HG02798 (cell line): ENCODE results near the gene TXK.
A peak's percentile ranks its signal among the peaks of the same experiment; 100 is the strongest.

Source experiments
- ATAC-seq: cut with Tn5 transposase; IDR thresholded peaks from one replicate; pipeline ENCODE4 v1.9.1; 2021; ENCODE audit warnings: mild to moderate bottlenecking; ENCODE audit not compliant: unreplicated experiment, poor library complexity

The TXK gene

DNA sequence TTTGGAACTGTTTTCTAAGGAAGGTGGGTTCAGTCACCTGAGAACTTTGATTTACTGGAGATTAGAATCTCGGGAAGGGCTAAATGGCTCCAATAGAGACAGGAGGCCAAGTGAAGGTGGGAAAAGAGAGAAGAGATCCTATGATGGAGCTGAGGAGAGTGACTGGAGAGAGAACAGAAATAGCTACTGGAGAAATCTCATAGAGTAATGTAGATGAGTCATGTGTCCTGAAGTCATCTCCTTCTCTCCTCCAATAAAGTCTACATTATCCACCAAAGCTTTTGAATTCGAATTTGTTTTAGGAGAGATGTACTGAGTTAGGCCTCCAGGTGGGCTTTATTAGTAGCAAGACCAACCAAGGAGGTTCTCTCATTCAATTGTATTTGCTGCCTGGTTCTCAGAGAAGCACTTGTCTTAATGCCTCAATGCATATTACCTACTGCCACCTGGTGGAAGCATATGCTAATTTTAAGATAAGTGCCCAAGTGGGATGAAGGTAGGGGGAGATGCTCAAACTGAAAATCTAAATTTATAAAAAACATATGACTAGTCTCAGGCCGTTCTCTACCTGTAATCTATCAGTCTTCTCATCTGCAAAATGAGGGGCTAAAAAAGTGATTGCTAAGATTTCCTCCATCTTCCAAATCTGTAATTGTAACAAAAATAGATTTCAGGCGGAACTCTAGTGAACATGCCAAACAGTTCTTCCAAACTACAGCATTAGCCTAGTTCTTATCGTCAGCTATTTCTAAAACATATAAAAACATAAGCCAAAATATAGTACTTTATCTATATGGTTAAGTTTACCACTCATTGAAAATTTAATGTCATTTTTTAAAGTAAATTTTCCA lies 24.4 kb downstream of the TXK start:
- peak; percentile 71 for ATAC-seq

DNA sequence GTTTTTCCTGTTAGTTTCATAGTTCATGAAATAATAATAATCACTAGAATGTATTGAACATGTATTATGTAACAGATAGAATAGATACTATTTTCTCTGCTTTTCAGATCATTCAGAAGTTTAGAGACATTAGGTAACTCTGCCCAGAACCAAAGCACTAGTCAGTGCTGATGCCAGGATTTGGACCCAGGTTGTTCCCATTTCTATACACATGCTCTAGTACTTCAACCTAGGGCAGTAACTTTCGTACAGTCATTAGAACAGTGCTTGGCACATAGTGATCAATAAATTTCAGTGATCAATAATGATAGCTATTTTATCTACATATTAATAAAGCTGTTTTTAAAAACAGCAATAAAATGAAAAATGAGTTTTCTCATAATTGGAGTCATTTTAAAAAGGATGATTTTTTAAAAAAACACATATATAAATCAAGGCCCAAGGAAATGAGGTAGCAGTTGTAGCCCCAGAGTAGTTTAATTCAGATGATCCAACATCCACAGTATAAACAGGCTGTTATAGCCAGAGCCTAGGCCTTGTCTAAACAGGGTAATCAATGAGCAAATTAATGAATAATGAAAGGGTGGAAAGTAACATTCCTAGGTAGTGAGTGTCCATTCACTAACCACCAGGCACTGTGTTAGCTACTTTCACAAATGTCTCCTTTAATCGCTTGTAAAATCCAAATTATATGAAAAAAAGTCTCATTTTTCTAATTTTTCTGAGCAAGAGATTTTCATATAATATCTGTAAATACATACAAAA lies 25.6 kb downstream of the TXK start:
- ATAC-seq, result no peak

DNA sequence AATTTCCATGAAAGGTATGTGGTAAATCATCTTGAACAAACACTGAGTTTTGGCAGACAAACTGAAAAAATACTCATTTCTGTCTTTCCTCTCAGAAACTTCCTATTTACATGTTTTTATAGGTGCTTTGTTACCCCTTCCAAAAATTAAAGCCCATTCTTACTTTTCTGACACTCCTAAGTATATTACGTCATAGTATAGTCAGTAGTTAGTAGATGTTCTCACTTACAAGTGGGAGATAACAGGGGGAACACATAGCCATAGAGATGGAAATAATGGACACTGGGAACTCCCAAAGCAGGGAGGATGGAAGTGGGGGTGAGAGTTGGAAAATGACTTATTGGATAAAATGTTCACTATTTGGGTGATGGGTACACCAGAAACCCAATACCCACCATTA lies 28.8 kb downstream of the TXK start:
- no peak for ATAC-seq

DNA sequence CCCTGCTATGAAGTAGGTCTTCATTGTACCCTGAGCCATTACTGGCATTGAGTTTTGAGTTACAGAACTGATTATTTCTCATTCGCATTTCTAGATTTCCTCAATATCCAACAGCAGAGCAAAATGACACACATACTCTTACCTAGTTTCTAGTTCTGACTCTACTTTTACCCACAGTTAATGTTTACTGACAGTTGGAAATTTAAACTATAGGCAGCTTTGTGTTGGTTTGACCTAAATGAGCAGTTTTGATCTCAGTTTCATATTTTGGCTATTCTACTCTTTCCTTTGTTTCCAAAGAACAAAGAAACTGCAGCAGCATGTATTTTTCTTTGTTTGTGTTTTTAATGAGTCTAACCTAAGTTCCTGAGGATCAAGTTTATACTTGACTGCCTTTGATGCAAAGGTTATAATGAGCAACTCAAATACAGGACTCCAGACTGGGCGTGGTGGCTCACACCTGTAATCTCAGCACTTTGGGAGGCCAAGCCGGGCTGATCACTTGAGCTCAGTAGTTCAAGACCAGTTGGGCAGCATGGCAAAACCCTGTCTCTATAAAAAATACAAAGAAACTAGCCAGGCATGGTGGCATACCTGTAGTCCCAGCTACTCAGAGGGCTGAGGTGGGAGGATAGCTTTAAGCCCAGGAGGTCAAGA lies 30.4 kb downstream of the TXK start:
- ATAC-seq, result peak; percentile 56

DNA sequence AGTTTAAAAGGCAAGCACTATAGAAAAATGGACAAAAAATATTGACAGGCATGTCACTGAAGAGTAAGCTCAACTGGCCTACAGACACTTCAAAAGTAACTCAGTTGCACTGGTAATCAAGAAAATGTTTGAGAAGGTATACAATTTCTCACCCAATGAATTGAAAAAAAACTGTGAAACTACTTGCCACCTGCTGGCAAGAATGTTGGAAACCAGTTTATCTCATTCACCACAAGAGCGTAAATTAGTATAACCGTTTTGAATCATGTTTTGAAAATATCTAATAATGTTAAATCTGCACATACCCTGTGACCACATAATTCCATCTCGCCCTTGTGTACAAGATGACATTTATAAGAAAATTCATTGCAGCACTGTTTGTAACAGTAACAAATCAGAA lies 31.7 kb downstream of the TXK start:
- ATAC-seq, result no peak

DNA sequence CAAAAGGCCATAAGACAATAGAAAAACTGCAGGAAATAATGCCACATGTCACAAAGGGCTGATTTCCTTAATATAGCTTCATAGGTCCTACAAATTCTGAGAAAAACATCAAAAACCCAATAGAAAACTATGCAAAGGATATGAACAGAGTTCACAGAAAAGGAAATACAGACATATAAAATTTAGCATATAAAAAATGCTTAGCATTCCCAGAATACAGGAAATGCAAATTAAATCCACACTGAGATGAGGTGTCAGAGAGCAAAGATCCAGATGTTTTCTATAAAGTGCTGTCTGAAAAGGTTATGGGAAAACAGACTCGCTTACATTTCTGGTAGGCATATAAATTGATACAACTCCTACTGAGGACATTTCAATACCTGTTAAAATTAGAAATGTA lies 33.8 kb downstream of the TXK start:
- no peak for ATAC-seq

DNA sequence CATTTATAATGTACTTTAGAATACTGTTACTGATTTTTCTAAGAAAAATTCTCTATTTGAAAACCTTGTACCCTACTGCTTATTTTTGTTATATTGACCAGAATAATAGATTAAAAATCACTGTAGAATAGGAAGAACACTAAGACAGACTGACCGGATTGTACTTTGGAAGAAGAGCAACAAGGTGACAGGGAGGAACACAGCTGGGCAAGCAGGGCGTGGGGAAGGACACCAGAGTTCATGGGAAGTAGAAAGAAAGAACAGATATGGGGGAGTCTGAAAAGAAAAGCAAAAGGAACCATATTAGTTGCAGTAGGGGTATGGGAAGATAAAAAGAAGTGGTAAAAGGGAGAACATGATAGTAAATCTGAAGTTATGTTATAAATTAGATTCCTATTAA lies 38.6 kb downstream of the TXK start:
- ATAC-seq, result no peak

DNA sequence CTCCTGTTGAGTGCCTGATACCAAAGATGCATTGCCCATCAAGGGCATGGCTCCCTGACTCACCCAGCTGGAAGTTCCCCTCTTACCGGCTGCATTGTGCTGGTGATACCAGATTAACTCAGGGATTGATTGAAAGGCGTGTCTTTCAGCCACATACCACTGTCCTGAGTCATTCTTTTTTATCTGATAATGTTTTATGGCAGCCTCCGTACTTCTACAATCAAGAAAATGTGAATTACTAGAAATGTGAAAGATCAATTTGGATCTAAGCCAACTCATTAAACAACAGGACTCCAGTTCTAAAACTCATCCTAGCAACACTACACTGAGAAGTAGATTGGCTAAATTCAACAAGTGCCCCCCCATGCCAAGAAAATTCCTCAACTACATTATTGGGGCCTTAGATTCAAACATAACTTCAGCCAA lies 40.0 kb downstream of the TXK start:
- no peak for ATAC-seq

DNA sequence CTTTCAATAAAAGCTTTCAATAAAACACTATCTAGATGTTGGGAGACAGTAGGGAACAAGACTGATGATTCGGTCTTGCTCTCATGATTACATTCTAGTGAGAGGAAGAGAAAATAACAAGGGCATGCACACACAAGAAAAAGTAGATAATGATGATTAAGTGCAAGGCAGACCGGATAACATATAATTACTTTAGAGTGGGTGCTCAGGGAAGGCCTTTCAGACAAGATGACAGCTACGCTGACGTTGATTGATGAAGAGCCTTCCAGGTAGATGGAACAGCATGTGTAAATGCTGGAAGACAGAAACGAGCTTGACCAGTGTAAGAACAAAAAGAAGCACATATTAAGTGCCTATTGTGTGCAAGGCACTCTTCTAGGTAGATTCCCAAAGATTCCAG lies 43.4 kb downstream of the TXK start:
- ATAC-seq, result no peak

DNA sequence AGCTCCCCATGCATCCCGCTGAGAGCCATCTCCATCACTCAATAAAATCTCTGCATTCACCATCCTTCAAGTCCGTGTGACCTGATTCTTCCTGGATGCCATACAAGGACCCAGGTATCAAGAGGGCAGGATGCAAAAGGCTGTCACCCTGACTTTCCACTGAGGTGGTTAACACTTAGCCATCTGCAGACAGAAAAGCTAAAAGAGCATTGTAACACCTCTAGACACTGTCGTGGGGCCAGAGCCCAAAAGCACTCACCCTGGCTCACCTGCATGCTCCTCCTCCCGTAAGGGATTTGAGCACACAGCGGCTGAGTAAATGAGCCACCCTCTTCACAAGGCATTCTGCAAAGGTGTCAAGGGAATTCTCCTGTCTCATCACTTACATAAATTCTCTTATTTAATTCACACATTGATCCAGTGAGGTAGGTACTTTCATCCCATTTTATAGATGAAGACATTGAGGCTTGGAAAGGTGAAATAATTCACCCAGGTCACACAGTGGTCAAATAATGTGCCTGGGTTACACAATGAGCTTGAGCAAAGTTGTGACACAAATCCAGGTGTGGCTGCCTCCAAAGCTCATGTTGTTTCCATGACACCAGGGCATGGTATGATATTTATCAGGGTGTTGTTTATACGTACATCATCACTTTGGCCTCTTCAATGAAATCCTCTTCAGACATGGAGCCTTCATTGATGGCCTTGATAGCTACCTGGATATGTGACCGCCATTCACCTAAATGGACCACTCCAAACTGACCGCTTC lies 48.0 kb downstream of the TXK start:
- ATAC-seq, result no peak

DNA sequence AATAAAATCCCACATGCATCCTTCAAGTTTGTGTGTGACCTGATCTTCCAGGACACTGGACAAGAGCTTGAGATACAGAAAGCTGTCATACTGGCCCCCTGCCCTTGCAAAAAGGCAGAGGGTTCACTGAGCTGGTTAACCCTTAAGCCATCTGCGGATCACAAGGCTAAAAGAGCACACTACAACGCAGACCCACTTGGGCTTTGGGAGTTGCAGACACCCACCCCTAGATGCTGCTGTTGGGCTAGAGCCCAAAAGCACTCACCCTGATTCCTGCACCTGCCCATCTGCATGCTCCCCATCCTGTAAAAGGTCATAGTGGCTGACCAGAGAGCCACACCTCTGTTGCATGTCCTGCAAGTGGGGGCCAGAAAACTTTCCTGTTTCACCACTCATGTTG lies 51.1 kb downstream of the TXK start:
- no peak for ATAC-seq

DNA sequence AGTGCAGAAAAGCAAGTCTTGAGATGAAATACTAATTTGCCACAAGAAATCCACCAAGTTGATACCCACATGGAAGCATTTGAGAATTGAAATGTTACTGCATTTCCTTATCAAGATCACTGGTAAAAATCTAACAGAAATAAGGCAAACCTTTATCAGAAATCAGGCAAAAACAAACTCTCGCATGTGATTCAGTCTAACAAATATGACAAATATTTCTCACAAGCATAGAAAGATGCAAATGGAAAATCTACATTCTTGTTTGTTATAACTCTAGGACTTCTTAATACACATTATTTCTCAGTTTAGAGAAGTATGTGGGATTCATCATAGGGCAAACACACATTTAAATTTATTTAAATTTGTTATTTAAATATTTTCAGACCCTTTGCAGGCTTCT lies 52.9 kb downstream of the TXK start:
- no peak for ATAC-seq

DNA sequence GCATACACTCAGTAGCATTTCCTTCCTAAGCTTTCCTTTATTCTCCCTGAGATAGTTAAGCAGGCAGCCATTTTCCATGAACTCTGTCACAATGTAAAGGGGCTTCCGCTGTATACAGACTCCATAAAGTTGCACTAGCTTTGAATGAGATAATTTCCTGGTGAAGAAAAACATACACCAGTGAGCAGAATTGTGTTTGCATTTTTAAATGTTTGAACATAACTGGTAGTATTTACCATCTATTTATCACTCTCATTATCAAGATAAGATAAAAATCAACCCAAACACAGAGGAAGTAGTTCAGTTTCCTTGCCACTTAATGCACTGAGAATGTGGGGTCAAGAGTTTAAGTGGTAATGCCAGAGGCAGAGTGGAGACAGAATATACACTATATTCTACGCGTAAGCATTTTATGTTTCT lies 54.1 kb downstream of the TXK start:
- ATAC-seq, result no peak

DNA sequence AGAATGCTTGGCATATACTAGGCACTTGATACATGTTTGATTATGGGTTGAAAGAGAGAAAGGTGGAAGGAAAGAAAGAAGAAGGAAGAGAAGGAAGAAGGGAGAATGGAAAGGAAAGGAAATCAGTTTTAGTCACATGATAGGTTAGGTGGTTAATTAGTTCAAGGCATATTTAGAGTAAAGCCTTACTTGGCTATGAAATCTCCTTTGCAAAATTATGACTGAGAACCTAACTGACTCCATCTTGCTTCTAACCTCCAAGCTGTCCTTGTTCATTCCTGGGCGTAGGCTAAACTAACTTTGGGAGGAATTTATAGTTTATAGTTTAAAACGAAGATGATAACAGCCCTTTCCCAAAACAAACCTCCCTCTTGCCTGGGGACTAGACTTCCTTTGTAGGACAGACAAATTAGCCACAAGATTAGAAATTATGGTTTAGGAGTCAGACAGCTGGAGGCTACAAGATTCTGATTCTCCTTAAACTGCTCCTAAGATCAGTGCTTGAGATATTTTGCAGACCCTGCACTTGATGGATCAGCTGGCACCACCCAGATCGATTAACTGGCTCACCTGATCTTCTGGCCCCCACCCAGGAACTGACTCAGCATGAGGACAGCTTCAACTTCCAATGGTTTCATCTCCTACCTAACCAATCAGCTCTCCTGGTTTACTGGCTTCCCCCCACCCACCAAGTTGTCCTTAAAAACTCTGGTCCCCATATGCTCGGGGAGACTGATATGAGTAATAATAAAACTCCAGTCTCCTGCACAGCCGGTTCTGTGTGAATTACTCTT lies 55.0 kb downstream of the TXK start:
- ATAC-seq, result no peak

DNA sequence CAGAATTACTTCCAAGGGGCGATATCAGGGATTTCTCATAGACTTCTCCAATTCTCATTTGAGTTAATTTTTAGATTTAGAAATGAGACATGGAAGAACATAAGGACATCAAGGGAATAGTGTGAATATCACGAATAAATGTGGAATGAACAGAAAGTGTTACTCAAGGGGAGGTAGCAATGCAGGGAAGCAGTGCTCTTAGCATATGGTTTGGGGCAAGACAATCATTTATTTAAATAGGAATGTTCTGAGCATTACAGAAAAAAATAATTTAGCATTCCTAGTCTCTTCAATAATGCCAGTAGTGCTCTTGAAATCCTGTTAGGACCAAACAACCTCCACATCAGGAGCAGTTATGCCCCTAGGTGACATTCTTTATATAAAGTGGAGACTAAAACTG lies 55.6 kb downstream of the TXK start:
- ATAC-seq, result no peak

DNA sequence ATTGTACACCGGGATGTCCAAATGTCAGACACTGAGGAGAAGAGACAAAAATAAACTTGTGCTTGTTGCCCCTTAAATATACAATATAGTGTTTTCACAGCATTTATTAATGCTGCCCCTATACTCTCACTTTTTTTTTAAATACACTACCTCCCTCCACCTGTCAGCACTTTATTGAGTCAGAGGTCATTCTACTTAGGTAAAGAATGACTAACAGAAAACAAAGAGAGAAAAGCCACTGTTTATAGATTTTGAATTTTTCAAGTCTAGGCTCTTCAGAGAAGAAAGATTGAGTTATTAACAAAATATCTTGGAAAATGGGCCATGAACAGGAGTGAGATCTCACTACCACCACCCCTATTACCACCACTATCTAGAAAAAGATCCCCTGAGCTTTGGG lies 59.4 kb downstream of the TXK start:
- ATAC-seq, result no peak

DNA sequence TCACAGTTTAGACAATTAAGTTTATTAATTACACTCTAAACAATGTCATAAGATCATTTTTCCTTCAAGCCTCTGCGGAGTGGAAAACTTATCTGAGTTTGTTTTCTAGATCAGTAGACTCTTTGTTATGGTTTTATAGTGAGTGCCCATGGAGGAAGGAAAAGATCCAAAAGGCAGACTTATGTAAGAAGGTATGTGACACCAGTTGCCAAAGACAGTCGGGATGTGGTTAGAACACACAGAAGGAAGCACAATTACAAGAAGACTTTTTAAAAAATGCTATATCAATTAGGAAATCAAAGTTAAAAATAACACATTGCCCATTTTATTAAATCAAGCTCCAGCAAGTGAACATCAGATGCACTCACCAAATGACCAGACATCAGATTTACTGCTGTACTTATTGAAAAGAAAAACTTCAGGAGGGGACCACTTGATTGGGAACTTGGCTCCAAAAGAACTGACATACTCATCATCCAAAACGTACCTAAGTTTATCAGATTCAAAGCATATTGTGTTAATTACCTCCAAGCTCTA lies 60.4 kb downstream of the TXK start:
- ATAC-seq, result no peak

DNA sequence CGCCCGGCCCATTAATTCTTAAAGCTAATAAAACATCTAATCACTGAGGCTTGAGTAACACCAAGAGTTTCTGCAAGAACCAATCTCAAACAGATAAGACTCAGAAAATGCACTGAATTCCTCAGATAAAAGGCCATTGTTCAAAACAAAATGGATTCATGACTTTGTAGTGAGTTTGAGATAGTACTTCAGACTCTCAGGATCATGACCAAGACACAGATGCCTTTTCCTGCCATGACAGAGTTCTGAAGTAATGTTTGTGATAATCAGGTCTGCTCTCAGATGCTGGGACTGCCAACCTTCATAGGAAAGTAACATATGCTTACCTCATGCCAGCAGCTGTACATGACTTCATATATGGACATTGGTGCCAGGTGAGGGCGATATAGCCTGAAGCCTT lies 62.9 kb downstream of the TXK start:
- no peak for ATAC-seq

DNA sequence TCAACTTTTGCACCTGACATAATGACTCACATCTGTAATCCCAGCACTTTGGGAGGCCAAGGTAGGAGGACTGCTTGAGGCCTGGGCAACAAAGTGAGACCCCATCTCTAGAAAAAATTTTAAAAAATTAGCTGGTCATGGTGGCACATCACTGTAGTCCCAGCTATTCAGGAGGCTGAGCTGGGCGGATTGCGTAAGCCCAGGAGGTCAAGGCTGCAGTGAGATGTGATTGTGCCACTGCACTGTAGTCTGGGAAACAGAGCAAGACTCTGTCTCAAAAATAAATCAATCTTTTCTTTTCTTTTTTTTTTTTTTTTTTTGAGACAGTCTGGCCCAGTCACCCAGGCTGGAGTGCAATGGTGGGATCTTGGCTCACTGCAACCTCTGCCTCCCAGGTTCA lies 65.0 kb downstream of the TXK start:
- no peak for ATAC-seq
